HG03097 (cell line): Measurements from ENCODE around the gene GRIN2D.

ENCODE experiments used
- ATAC-seq: cut with Tn5 transposase; IDR thresholded peaks from one replicate; pipeline ENCODE4 v1.9.1; 2021; ENCODE audit not compliant: unreplicated experiment, low FRiP score

Gene GRIN2D

DNA sequence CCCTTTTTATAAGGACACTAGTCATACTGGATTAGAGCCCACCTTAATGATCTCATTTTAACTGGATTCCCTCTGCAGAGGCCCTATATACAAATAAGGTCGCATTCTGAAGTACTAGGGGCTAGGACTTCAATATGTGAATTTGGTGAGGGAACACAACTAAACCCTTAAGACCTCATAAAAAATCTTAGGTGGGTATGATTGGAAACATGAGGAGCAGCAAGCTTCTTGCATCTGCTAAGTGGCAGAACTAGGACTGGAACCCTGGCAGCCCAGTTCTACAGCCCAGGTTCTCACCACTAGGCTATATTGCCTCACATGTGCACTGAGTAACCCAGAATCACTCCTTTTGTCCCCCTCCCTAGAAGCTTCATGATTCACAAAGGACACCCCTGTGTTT lies 35.2 kb downstream of the GRIN2D start:
- no peak for ATAC-seq

DNA sequence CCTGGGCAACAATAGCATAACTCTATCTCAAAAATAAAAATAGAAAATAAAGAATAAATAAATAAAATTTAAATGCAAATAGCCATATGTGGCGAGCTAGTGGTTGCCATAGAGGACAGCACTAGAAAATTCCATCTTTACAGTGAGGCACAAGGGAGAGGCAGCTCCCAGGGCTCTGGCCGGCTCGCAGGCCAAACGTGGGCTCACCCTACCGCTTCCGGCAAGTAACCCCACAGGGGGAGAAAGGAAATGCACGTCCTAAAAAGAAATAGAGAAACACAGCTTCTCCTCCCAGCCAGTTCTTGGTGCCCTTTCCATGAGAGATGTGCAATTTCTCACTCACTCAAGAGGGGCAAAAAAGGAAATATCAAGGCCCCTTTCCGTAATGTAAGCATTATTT lies 39.9 kb downstream of the GRIN2D start:
- no peak for ATAC-seq

DNA sequence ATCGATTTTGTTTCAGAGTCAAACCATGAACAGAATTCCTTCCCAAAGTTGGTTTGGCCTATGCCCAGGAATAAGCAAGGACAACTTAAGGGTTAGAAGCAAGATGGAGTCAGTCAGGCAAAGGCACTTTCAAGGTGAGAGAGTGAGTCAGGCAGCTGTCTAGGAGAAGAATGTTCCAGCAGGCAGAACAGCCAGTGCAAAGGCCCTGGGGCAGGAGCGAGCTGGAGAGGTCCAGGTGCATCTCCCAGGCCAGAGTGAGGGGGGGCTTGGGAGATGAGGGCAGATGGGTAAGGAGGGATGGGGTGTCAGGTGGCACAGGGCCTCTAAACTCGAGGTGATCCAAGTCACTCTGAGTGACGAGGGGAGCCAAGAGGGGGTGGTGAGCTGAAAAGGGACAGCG lies 43.1 kb downstream of the GRIN2D start:
- no peak for ATAC-seq

DNA sequence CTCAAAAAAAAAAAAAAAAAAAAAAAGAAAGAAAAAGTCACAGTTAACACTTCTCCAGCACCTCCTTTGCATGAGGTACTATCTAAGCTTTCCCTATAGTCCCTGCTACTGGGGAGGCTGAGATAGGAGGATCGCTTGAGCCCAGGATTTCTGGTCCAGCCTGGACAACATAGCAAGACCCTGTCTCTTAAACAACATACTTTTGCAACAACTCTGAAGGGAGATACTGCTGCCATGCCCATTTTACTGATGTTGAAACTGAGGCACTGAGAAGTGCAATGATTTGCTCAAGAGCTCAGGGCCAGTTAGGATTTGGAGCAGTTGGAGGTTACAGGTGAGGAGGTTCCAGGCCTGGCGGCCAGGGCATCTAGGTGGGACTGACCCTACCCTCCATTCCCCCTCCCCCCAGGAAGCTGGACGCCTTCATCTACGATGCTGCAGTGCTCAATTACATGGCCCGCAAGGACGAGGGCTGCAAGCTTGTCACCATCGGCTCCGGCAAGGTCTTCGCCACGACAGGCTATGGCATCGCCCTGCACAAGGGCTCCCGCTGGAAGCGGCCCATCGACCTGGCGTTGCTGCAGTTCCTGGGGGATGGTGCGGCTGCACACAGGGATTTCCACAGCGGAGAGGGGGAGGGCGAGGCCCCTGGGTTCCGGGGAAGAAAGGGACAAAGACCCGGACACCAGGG lies 48.0 kb downstream of the GRIN2D start:
- ATAC-seq = no peak

DNA sequence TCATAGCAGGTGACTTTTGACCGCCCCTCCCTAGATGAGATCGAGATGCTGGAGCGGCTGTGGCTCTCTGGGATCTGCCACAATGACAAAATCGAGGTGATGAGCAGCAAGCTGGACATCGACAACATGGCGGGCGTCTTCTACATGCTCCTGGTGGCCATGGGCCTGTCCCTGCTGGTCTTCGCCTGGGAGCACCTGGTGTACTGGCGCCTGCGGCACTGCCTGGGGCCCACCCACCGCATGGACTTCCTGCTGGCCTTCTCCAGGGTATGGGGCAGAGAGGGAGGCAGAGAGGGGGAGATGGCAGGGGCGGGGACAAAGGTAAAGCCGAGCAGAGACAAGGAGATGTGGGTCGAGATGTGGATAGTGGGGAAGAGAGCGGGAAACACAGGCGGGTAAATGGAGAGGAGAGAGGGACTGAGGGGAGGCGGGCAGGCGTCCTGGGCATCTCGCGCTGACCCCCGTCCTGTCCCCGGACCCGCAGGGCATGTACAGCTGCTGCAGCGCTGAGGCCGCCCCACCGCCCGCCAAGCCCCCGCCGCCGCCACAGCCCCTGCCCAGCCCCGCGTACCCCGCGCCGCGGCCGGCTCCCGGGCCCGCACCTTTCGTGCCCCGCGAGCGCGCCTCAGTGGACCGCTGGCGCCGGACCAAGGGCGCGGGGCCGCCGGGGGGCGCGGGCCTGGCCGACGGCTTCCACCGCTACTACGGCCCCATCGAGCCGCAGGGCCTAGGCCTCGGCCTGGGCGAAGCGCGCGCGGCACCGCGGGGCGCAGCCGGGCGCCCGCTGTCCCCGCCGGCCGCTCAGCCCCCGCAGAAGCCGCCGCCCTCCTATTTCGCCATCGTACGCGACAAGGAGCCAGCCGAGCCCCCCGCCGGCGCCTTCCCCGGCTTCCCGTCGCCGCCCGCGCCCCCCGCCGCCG lies 48.9 kb downstream of the GRIN2D start:
- no peak for ATAC-seq

DNA sequence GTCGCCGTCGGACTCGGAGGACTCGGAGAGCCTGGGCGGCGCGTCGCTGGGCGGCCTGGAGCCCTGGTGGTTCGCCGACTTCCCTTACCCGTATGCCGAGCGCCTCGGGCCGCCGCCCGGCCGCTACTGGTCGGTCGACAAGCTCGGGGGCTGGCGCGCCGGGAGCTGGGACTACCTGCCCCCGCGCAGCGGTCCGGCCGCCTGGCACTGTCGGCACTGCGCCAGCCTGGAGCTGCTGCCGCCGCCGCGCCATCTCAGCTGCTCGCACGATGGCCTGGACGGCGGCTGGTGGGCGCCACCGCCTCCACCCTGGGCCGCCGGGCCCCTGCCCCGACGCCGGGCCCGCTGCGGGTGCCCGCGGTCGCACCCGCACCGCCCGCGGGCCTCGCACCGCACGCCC lies 49.8 kb downstream of the GRIN2D start:
- no peak for ATAC-seq
